DND-41 (cell line): Measurements from ENCODE around the gene FAM162A.

ENCODE experiments used
- EZH2 ChIP-seq: IDR thresholded peaks from 3 replicates; pipeline ENCODE4 v1.6.1; 2012; ENCODE audit warnings: borderline replicate concordance, low read depth, mild to moderate bottlenecking, moderate library complexity, low read length, inconsistent platforms; ENCODE audit not compliant: severe bottlenecking
- TF ChIP-seq, protein P1 (sequence below): IDR thresholded peaks from 2 replicates; pipeline ENCODE4 v1.5.1; 2012; ENCODE audit warnings: borderline replicate concordance, low read length, moderate library complexity, mild to moderate bottlenecking; ENCODE audit not compliant: poor library complexity, severe bottlenecking; ENCODE audit errors: extremely low read depth

DNA sequence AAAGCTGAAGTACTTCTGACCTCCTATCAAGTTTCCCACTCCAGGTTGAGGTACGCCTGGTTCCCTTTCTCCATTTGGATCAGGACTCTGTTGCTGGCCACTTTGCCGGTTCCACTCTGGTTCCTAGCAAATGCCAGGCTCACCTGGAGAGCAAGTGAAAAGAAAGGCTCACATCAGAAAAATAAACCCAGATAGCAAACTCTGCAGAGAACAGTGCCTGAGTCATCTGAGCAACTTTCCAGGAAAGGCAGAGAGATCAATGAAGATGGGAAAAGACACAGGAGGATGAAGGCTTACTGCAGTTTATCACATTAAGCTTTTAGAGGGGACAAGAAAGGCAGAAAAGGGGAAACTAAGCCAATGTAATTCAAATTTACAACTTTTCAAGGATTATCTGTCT is 73.7 kb downstream of the FAM162A start:
- TF ChIP-seq, protein P1, sequence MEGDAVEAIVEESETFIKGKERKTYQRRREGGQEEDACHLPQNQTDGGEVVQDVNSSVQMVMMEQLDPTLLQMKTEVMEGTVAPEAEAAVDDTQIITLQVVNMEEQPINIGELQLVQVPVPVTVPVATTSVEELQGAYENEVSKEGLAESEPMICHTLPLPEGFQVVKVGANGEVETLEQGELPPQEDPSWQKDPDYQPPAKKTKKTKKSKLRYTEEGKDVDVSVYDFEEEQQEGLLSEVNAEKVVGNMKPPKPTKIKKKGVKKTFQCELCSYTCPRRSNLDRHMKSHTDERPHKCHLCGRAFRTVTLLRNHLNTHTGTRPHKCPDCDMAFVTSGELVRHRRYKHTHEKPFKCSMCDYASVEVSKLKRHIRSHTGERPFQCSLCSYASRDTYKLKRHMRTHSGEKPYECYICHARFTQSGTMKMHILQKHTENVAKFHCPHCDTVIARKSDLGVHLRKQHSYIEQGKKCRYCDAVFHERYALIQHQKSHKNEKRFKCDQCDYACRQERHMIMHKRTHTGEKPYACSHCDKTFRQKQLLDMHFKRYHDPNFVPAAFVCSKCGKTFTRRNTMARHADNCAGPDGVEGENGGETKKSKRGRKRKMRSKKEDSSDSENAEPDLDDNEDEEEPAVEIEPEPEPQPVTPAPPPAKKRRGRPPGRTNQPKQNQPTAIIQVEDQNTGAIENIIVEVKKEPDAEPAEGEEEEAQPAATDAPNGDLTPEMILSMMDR: no peak
- no peak for TF ChIP-seq EZH2
